HG03025 (cell line): Measurements from ENCODE around the gene MRPL24.

Experiments used
- ATAC-seq: cut with Tn5 transposase; IDR thresholded peaks from one replicate; pipeline ENCODE4 v1.9.1; 2021; ENCODE audit warnings: mild to moderate bottlenecking, moderate library complexity; ENCODE audit not compliant: unreplicated experiment, low FRiP score

MRPL24 gene

DNA sequence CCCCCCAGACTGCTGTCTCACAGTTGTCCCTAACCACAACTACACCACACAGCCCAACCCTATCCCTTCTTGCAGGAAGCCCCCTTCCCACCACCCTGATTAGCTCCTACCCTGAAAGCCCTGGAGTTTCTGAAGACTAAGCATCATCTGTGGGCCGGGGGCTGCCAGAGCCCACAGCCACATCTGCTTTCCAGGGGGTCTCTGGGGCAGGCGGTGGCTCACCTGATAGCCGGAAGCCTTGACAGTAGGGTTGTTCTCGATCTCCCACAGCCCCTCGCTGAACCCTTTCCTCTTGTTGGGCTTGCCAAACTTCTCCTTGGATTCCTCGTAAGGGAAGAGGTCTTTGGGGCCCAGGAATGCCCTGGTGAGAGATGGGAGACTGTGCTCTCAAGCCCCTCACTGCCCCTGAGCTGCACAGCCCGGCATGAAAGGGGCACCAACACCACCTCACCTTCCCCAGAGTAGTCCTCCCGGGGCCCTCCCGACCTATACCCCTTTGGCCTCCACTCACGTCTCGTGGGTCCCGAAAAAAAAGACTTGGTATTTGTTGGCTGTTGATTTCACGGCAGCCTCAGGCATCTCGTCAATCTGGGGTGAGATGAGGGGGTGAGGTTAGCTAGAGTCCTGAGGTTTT, 4.0 kb upstream of the MRPL24 start:
- ATAC-seq, result no peak

DNA sequence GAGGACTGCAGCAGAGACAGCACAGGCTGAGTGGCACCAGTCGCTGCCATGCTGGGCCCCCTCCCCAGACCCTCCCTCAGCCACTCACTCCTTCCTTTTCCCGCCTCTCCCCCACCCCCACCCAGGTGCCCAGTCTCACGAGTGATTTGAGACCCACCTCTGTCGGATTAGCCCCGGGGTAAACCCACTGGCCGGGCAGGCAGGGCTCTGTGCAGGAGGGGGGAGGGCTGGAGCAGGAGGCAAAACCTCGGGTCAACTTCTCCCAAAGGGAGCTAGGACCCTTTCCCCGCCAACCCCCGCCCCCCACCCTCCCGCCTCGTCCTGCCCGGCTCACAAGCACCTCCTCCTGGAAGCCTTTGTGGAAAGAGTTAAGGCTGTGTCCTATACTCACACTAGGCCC, 3.5 kb upstream of the MRPL24 start:
- no peak for ATAC-seq

DNA sequence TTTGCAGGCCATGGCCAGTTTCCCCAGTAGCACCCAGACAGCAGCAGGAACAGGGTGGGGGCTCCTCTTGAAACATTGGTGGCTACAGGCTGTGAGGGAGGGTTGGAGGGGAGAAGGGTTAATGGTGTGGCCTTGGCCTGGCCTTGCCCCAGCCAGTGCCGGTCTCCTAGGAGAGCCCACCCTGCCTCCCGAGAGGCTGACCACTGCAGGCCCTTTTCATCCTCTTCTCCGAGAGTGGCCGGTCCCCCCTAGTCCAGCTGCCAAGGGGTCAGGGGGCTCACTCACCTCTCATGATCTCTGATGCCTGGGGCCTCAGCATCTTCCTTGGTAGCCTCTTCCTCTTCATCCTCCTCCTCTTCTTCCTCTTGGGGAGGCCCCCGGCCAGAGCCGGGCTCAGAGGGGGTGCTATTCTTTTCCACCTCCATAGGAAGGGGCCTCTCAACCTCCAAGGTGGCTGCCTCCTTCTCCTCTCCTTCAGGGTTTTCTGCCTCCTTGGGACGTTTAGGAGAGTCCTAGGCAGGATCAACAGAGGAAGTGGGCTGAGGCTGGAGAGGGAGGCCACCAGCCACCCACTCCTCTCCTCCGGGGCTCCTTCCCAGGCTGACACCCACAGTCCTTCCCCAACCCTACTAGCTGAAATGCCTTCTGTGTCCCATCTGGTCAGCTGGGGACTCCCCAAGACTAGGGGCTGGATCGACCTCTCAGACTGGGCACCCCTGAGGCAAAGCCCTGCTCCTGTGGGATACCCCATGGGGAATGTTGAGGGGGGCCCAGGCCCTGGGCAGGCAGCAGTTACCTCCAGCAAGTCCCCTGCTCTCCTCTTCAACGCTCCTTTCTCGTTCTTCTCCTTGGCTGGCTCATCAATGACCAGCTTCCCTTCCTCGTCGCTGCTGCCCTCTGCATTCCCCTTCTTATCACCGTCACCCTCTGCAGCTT, 2.7 kb upstream of the MRPL24 start:
- no peak for ATAC-seq

DNA sequence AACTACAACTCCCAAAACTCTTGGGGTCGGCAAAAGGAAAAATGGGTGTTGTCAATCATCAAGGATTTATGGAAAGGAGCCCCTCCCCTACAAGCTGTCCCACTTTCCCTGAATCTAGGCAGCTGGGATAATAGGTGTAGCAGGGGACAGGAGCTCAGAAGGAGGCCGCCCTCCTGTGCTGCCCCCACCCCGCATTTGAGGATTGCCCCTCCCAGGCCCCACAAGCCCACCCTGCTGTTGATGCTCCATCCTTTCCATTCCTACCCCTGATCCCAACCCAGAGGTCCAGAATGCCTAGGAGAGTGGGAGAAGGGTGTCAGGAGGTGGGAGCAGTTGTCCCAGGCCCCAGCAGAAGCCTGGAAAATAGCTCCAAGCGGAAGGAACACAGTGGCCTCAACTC, 1.9 kb upstream of the MRPL24 start:
- ATAC-seq, result no peak

DNA sequence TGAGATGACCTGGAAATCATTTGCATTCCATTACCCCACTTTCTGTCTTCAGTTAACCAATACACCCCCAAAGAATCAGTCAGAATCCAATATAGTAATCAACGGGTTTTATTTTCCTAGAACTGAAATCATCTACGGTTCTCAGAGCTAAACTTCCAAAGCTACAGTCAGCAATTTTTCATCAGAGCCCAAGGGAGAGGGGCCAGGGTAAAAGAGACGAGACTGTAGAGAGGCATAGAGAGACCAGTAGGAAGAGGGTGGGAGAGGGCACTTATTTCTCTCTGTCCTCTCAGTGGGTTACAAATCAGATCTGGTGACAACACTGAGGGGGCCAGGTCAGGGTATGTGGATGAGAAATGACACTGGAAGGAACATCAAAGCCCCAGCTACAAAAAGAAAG, 1.1 kb upstream of the MRPL24 start:
- ATAC-seq, result no peak

DNA sequence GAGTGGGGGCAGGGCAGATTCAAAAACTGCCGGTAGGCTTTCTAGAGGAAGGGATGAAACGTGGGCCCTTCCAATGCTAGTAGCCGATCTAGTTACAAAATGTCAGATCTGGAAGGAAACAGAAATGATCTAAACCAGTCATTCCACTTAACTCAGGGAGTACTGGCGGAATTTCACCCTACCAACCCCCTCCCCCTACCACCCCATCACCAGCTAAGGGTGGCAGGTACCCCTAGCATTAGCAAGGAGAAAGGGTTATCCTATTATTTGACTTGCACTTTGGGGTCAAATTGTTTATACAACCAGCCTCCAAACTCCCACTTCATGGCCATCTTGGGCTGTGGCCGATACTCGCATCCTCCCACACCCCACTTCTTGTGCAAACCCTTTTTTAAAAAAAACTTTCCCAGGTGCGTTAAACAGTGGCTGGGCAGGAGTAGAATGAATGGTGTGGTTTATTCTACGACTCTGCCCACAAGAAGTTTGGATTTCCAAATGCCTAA, 644 bp upstream of the MRPL24 start:
- ATAC-seq, result no peak

DNA sequence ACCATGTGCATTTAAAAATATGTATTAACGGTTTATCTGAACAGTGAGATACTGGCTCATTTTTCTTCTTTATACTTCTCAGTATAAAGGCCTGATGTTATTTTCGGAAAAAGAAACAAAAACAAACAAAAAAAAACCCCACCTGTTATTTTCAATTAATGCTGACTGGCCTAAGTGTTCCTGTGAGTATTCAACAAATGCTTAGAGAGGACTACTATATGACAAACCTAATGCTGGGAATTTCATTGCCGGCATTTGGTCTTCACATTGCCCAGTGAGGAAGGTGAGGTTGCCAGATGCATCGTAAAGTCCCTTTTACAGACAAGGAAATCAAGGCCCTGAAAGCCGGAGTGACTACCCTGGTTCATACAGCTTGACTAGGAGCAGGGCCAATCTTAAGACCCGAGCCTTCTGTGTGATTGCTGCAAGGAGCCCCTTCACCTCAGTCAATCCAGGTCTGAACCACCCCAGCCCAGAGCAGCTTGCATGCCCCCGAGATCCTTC, 599 bp downstream of the MRPL24 start:
- ATAC-seq, result no peak

DNA sequence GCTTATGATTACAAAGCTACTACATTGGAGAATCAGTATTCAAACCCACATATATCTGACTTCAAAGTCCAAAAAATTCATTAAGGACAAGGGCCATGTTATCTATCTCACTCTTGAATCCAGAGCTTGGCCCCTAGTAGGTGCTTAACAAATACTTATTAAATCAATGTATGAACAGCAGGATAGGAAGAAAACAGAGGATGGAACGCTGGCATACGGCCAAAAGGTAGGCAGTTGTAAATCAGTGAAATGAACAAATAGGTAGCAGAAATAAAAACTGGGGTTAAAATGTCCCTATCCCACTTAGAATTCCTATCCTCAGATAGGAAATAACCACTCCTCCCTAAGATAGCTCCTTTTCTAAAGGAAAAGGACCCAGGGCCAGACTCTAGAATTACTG, 2.0 kb downstream of the MRPL24 start:
- ATAC-seq, result no peak

DNA sequence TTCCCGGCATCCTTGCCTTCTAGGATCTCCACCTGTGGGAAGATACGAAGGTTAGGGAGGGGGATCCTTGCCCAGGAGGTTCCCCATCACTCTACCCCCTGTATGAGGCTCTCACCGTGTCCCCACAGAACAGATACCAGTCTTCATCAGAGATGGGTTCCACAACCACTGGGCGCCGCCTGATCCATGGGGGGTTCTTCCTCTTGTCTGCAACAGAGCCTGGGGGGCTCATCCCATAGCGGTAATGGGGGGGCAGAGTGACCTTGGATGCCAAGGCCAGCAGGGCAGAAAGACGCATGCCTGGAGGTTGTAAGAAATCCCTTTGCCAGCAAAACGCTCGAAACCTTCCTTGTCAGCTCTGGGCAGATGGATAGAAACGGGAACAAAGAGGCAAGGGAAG, 2.5 kb downstream of the MRPL24 start:
- ATAC-seq, result no peak

DNA sequence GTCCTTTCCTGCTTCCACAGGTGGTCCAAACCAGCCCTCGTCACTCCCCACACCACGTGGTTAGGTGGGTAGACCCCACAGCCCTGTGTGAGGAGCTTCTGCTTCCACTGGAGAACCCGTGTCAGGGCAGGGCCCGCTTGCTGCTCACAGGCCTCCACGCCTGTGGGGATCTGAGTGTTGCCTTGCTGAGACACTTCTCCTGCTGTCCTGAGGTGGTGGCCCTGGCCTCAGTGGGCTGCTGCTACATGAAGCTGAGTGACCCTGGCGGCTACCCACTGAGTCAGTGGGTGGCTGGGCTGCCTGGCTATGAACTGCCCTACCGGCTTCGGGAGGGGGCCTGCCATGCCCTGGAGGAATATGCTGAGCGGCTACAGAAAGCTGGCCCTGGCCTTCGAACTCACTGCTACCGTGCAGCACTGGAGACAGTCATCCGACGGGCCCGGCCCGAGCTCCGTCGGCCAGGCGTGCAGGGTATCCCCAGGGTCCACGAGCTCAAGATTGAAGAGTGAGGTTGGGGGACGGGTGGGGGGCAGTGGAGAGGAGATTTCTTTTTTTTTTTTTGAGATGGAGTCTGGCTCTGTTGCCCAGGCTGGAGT, 6.8 kb downstream of the MRPL24 start:
- no peak for ATAC-seq

DNA sequence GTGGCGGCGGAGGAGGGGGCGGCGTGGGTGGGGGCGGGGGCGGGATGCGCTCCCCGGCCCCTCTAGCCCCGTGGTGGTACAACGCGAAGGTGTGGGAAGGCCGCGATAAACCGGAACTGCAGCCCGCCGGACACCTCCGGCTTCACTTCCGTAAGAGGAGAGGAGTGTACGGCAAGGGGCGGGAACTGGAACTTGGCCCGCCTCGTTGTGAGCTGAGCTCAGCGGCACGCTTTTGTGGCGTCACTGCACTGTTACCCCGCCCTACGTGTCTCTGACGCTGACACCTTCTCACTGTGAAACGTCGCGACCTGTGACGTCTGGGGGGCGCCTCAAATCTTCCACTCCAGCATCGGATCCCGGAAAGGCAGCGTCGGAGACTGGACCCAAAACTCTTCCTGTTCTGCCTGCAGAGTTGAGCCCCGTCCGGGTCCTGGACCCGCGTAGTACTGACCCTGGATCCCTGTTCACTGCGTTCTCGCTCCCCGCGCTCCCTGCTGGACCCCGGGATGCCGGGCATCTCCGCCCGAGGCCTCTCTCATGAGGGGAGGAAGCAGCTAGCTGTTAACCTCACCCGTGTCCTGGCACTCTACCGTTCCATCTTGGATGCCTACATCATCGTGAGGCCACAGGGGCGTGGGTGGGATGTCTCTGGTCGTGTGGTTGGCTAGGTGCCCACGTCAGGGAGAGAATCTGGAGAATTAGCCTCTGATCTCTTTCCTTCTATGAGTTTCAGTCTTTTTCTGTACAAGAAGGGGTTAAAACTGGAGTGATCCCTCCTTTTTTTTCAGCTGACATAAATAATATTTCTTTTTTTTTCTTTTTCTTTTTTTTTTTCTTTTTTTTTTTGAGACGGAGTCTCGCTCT, 12.1 kb downstream of the MRPL24 start, which contains the start of gene ISG20L2:
TSS of gene ISG20L2 (minus strand) at position 168 of the 864 bp plus-strand sequence. CDS start 1,114 bp downstream, outside the sequence.
- ATAC-seq, result peak; percentile 85

DNA sequence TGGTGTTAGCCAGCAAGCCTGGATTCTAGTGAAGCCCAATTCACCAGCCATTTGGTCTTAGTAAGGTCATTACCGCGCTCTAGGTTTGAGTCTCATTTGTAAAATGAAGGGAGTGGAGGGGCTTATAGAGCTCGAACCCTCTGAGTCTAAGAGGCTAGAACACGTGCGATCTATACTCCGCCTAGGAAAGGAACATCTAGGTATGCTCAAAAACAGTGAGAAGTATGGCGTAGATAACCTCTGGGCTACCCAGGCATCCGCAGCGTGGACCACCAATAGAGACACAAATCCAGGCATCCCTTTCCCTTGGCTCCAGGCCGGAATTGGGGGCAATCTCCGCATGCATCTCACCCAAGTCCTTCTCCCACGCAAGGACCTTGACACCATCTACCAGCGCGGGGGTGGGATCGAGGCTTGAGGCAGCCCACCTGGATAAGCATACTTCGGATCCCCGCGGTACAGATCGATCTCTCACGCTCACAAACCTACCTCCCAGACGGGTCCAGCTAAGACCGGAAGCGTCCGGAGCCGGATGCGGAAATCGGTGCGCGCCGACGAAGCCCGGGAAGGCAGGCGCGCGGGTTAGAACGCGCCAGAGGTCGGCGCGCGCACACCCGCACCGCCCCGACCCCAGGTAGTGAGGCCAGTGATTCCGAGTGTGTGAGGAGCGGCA, 12.8 kb downstream of the MRPL24 start, which contains the start of gene METTL25B:
TSS of gene METTL25B (plus strand) at position 544 of the 673 bp plus-strand sequence. CDS start 636 bp downstream, outside the sequence.
- peak; percentile 44 for ATAC-seq

DNA sequence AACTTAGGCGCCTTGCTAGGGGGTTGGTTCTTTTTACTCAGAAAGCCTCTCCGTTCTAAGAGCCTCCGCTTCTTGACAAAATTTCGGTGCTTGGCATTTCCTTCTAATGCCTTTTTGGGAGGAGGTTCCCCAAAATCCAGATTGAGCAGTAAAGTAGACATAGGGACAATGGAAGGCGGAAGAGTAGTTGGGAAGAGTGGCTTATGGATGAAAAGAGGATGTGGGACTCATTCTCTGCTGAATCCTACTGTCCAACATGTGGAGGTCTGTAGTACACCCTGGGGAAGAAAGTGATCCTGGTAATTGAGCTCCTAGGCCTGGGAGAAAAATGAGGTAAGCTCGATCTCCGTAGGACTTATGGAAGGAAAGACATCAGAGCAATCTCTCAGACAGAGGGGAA, 13.4 kb downstream of the MRPL24 start:
- no peak for ATAC-seq

DNA sequence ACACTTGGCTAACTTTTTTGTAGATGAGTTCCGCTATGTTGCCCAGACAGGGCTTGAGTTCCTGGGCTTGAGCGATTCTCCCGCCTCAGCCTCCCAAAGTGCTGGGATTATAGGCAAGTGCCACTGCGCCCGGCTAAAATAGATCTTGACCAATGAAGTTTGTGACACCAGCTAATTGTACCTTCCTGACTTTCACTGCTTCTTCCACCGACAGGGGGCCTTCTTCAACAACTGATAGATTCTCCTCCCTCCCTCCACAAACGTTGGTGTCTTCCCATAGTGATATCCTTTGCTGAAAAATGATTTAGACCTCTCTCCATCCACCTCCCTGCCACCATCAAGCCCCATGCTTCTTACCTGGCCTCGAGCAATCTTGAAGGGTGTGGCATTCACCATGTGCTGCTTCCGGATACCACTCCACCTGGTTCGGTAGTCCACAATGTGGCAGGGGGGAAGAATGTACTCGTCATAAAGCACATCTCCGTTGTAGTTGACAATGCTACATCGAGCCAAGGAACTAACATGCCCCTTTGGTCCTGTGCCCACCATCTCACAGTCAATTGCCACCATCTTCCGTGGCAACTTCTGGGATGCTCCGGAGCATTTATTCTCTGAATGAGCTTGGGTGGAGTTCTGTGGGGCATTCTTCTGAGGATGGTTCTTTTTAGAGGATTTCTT, 14.2 kb downstream of the MRPL24 start:
- ATAC-seq, result no peak

DNA sequence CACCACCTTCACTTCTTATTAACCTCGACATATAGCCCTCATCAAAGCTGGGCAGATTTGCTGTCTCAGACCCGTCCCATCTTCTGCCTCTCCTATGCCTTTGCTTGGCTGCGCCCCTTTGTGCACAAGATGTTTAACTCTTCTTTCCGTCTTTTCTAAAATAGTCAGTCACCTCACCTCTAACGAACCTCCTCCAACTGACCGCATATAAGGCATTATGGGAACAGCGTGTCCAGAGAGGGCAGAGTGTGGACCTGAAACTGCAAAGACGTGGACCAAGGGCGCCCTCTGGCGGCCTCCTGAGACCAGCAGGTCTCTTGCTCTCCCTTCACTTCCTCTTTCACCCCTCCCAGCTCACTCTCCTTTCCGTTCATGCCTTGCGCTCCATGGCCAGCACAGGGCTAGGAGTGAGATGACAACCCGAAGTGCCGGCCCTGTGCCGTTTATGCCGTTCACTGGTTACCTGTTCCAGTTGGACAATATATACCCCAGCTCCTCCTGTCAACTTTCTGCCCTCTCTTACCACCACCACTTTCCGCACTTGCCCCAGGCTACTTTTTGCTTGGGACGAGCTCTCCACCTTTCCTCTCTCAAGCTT, 15.1 kb downstream of the MRPL24 start:
- ATAC-seq, result no peak

DNA sequence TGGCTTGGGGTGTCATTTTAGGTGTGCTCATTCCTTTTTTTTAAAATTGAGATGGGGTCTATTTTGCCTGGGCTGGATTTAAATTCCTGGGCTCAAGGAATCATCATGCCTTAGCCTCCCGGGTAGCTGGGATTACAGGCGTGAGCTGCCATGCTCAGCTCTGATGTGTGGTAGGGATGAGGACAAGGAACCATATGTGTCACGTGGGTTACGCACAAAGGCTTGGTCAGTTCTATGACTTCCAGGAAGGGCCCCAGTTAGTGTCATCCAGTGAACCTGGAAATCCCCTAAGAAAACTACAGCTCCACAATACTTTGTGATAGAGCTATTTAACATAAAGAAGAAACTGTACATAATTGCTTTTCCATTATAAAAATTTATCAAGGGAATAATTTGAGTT, 19.4 kb downstream of the MRPL24 start:
- no peak for ATAC-seq

DNA sequence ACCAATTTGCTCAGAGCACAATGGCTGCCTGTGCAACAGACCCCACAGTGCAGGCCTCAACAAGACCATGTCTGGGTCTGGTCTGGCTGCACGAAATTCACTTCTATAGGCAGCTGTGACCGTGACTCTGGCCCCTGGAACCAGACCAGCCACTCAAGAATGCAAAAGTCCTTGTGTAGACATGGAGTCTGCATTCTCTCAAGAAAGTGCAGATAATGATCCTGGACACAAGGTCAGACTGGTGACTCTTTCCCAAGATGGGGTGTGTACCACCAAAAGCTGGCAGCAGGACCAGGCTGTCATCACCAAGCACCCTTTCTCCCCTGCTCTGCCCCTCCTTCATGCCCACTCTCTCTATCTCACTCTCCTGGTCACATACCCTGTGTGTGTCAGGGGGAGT, 19.8 kb downstream of the MRPL24 start:
- no peak for ATAC-seq

DNA sequence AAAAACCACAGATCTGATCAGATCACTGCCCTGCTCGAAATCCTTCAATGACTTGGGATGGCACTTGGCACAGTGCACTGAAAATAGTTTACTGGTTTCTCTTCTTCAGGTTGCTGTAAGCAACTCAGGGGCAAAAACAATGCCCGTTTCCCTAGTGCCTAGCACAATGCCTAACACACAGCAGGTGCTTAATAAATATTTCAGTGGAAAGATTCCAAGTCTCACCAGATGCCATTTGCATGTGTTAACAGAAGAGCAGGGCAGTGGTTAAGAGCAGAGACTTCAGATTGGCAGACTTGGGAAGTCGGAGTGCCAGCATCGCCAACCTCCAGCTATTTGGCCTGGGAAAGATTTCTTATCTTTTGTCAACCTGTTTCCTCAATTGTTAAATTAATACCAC, 23.5 kb downstream of the MRPL24 start:
- no peak for ATAC-seq
